ENCODE results near the gene CDC14A.

Gene CDC14A

DNA sequence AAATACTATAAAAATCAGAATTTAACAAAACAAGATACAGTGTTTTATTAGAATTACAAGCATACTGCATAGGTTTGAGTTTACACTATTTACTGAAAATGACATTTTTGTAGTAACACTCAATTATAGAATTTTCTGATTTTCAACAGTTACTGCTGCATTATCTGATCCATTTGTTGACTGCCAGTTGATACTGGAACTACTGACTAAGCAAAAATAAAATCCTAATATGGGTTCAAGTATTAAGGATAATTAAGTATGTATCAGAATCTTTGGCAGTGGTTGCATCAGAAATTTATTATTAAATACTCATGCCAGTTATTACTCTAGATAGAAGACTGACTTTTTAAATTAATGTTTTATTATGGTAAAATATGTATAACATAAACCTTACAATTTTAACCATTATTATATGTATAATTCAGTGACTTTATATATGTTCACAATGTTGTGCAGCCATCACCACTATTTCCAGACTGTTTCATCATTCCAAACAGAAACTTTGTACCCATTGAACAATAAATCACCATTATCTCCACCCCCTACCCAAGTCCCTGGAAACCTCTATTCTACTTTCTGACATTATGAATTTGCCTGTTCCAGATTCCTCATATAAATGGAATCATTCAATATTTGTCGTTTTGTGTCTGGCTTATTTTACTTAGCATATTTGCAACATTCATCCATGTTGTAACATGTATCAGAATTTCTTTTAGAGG lies 127.5 kb downstream of the CDC14A start:
- Histone ChIP-seq H3K9me3 (ENCODE audit: low read length) (no peaks in the 10 kb centered on the region), H4K20me1 (ENCODE audit: insufficient read depth, low read length) (no peaks in the 10 kb centered on the region), H3K4me2 (ENCODE audit: low read length) (no peak overlapping the region), H3K27me3 (ENCODE audit: insufficient read depth, low read length) (no peaks in the 10 kb centered on the region), H3K27ac (ENCODE audit: low read depth, low read length, poor library complexity, severe bottlenecking) (no peak overlapping the region), H3K4me1 (ENCODE audit: insufficient read depth, low read length, severe bottlenecking) (no peaks in the 10 kb centered on the region), H3K4me3 (ENCODE audit: low read depth, low read length, poor library complexity, severe bottlenecking) (no peak overlapping the region), H3K9ac (ENCODE audit: low read length) (no peak overlapping the region), H3K79me2 (ENCODE audit: insufficient read depth, low read length) (no peaks in the 10 kb centered on the region), H2AFZ (ENCODE audit: low read length) (no peak overlapping the region), H3K36me3 (ENCODE audit: insufficient read depth, low read length) (no peaks in the 10 kb centered on the region), H3F3A (ENCODE audit: insufficient read depth, low read length) (no peaks in the 10 kb centered on the region), H3K9me2 (ENCODE audit: low read depth, low read length) (no peaks in the 10 kb centered on the region)
- no peak for TF ChIP-seq EZH2 (IDR thresholded peaks at IDR 0.05; ENCODE audit: borderline replicate concordance, low read length)
- TF ChIP-seq, protein P1, sequence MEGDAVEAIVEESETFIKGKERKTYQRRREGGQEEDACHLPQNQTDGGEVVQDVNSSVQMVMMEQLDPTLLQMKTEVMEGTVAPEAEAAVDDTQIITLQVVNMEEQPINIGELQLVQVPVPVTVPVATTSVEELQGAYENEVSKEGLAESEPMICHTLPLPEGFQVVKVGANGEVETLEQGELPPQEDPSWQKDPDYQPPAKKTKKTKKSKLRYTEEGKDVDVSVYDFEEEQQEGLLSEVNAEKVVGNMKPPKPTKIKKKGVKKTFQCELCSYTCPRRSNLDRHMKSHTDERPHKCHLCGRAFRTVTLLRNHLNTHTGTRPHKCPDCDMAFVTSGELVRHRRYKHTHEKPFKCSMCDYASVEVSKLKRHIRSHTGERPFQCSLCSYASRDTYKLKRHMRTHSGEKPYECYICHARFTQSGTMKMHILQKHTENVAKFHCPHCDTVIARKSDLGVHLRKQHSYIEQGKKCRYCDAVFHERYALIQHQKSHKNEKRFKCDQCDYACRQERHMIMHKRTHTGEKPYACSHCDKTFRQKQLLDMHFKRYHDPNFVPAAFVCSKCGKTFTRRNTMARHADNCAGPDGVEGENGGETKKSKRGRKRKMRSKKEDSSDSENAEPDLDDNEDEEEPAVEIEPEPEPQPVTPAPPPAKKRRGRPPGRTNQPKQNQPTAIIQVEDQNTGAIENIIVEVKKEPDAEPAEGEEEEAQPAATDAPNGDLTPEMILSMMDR (IDR thresholded peaks at IDR 0.05; ENCODE audit: low read length), result no peak

DNA sequence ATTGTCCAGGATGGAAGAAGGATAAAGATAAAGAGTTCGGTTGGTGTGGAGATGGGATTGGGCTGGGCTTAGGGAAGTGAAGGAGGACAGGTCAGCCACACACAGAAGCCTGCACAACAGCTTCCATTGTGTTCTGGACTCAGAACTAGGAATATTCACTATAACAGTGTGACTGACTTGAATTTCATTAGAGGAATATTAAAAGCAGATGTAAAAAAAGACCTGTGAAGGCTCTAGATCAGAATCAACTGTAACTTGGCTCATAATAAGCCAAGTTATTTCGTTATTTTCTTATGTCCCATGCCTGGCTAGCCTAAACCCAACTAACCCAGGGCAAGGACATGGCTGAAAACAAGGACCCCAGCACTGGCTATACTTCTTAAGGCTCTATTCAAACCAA lies 129.0 kb downstream of the CDC14A start:
- Histone ChIP-seq H3K36me3 (ENCODE audit: insufficient read depth, low read length) (no peaks in the 10 kb centered on the region), H2AFZ (ENCODE audit: low read length) (no peak overlapping the region), H3K27me3 (ENCODE audit: insufficient read depth, low read length) (no peaks in the 10 kb centered on the region), H3K9me2 (ENCODE audit: low read depth, low read length) (no peaks in the 10 kb centered on the region), H3K27ac (ENCODE audit: low read depth, low read length, poor library complexity, severe bottlenecking) (no peak overlapping the region), H3K4me3 (ENCODE audit: low read depth, low read length, poor library complexity, severe bottlenecking) (no peak overlapping the region), H3K4me1 (ENCODE audit: insufficient read depth, low read length, severe bottlenecking) (no peaks in the 10 kb centered on the region), H3K4me2 (ENCODE audit: low read length) (no peak overlapping the region), H3K79me2 (ENCODE audit: insufficient read depth, low read length) (no peaks in the 10 kb centered on the region), H3K9me3 (ENCODE audit: low read length) (no peaks in the 10 kb centered on the region), H4K20me1 (ENCODE audit: insufficient read depth, low read length) (no peaks in the 10 kb centered on the region), H3K9ac (ENCODE audit: low read length) (no peak overlapping the region), H3F3A (ENCODE audit: insufficient read depth, low read length) (no peaks in the 10 kb centered on the region)
- TF ChIP-seq, protein P1 (IDR thresholded peaks at IDR 0.05; ENCODE audit: low read length), result no peak
- TF ChIP-seq EZH2 (IDR thresholded peaks at IDR 0.05; ENCODE audit: borderline replicate concordance, low read length), result no peak

DNA sequence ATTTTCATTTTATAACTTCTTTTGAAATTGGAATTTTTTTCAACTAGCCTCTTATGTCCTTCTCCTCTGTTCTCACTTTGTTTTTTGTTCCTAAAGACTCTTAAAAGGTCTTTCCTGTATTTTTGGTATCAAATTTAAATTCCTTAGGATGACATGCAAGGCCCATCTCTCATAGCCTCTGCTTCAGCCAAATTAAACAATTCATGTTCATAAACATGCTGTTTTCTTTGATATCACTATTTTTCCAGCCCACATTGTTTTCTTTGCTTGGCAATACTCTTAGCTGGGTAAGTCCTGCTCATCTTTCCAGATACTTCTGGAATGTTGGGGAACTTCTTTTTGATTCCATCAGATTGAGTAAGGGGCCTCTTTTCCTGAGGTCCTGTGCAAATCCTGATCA lies 129.9 kb downstream of the CDC14A start:
- Histone ChIP-seq H3K4me3 (ENCODE audit: low read depth, low read length, poor library complexity, severe bottlenecking) (no peak overlapping the region), H3K9me2 (ENCODE audit: low read depth, low read length) (no peaks in the 10 kb centered on the region), H3K79me2 (ENCODE audit: insufficient read depth, low read length) (no peaks in the 10 kb centered on the region), H3K36me3 (ENCODE audit: insufficient read depth, low read length) (no peaks in the 10 kb centered on the region), H3F3A (ENCODE audit: insufficient read depth, low read length) (no peaks in the 10 kb centered on the region), H3K4me2 (ENCODE audit: low read length) (no peak overlapping the region), H3K27me3 (ENCODE audit: insufficient read depth, low read length) (no peaks in the 10 kb centered on the region), H3K9ac (ENCODE audit: low read length) (no peak overlapping the region), H3K27ac (ENCODE audit: low read depth, low read length, poor library complexity, severe bottlenecking) (no peak overlapping the region), H4K20me1 (ENCODE audit: insufficient read depth, low read length) (no peaks in the 10 kb centered on the region), H3K4me1 (ENCODE audit: insufficient read depth, low read length, severe bottlenecking) (no peaks in the 10 kb centered on the region), H2AFZ (ENCODE audit: low read length) (no peak overlapping the region), H3K9me3 (ENCODE audit: low read length) (no peaks in the 10 kb centered on the region)
- no peak for TF ChIP-seq EZH2 (IDR thresholded peaks at IDR 0.05; ENCODE audit: borderline replicate concordance, low read length)
- TF ChIP-seq, protein P1 (IDR thresholded peaks at IDR 0.05; ENCODE audit: low read length), result no peak
